ENCODE data around the gene CCDC178. TPM values are rescaled to one million over a fixed set of nuclear protein-coding genes. Genes with fewer than 3 reads are reported as not detected.
A peak's percentile ranks its signal among the peaks of the same experiment; 100 is the strongest.

Gene CCDC178, protein sequence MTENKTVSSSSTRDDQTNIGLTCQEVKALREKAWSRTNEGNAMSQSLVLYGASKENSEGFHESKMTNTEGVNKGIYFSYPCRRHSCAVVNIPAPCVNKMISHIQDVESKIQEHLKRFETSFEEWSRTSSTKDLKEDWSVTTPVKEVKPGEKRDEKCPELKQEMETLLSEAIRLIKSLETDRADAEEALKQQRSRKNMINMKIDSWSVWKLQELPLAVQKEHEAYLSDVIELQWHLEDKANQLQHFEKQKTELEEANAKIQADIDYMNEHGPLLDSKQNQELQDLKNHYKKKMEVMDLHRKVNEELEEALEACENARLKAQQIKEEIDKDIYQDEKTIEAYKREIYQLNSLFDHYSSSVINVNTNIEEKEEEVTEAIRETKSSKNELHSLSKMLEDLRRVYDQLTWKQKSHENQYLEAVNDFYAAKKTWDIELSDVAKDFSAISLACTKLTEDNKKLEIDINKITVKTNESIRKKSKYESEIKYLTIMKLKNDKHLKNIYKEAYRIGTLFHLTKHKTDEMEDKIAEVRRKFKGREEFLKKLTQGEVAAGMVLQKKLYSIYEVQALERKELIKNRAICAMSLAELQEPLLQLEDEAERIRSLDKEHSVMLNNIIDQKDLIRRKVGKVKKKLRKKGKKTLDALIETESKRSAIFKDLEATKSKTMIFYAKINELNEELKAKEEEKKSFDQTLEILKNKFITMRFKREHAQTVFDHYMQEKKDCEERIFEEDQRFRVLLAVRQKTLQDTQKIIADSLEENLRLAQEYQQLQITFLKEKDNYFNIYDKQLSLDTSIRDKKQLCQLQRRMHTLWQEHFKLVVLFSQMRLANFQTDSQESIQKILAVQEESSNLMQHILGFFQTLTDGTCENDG
- total RNA-seq, result 1 to 10 TPM in 1 of 4 donors, under 1 TPM in 1, not detected in 2; 0.39 to 1.4 TPM

- no peak for TF ChIP-seq POLR2A (IDR thresholded peaks at IDR 0.05)
- intact Hi-C loops (cut with DNase I; ENCODE audit: low total_unique reads), result no loop called here
- 3 to 5% methylated on average over 50 of the region's 77 CpGs for WGBS, 2 donors
- DNase-seq (ENCODE audit: low spot score in 2 of 2), result peak in 1 of 2 donors; percentile 85
- H3K4me3 ChIP-seq (ENCODE audit: low read depth, poor library complexity, severe bottlenecking), result peak within 1 kb of the TSS; percentile 18
Observed at GRCh38 chr18:33440060-33441043, at the start of gene CCDC178. Gene CCDC178, minus strand, starts transcription at chr18:33440721. Its CDS starts 28,633 bp downstream, at chr18:33412088.

DNA sequence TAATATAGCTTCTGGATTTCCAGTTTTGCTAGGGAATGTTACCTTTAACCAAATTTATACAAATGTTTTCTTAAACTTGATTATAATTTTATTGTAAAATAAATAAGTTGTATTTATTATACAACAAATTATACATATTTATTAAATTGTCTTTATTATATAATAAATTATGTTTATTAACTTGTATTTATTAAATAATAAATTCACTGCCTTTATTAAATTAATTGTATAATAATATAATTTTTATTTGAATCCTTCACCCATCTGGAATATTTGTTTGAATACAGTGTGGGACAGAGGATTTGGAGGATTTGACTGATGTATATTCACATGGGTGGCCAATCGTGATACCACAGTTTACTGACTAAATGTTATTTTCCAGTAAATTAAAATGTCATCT lies 43.4 kb upstream of the CCDC178 start:
- WGBS, 2 donors, result 80 to 90% methylated on average over 1 of the region's 1 CpG
- TF ChIP-seq POLR2A (IDR thresholded peaks at IDR 0.05), result no peak
- TF ChIP-seq, protein P1, sequence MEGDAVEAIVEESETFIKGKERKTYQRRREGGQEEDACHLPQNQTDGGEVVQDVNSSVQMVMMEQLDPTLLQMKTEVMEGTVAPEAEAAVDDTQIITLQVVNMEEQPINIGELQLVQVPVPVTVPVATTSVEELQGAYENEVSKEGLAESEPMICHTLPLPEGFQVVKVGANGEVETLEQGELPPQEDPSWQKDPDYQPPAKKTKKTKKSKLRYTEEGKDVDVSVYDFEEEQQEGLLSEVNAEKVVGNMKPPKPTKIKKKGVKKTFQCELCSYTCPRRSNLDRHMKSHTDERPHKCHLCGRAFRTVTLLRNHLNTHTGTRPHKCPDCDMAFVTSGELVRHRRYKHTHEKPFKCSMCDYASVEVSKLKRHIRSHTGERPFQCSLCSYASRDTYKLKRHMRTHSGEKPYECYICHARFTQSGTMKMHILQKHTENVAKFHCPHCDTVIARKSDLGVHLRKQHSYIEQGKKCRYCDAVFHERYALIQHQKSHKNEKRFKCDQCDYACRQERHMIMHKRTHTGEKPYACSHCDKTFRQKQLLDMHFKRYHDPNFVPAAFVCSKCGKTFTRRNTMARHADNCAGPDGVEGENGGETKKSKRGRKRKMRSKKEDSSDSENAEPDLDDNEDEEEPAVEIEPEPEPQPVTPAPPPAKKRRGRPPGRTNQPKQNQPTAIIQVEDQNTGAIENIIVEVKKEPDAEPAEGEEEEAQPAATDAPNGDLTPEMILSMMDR (IDR thresholded peaks at IDR 0.05), result no peak
- intact Hi-C loops (cut with DNase I; ENCODE audit: low total_unique reads), result no loop called here
- DNase-seq (ENCODE audit: low spot score in 2 of 2), result no peak
- no peak overlapping the region for H3K4me3 ChIP-seq (ENCODE audit: low read depth, poor library complexity, severe bottlenecking)

GRCh38 chr18:33472509-33472908 lies 32.0 kb upstream of the CCDC178 start:
- intact Hi-C loops (cut with DNase I; ENCODE audit: low total_unique reads), result no loop called here
- TF ChIP-seq POLR2A (IDR thresholded peaks at IDR 0.05), result no peak
- TF ChIP-seq, protein P1 (IDR thresholded peaks at IDR 0.05), result no peak
- 29 to 37% methylated on average over 3 of the region's 3 CpGs for WGBS, 2 donors
- no peak for DNase-seq (ENCODE audit: low spot score in 2 of 2)
- H3K4me3 ChIP-seq (ENCODE audit: low read depth, poor library complexity, severe bottlenecking), result no peak overlapping the region

DNA sequence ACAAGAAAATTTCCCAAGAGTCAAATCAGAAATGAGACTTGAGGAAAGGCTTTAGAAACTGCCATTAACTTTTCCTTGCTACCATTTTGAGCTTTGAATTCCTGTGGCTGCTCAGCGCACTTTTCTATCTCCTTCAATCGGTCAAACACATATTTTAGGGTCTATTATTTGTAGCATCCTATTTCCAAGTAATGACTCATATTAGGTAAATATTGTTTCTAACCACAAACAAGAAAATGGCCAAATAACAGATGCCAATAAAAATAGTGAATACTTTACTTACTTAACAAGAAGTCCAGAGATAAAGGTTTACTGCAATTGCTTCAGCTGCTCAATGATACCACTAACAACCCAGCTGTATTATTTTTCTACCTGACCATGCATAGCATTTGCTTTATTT lies 29.7 kb upstream of the CCDC178 start:
- H3K4me3 ChIP-seq (ENCODE audit: low read depth, poor library complexity, severe bottlenecking), result no peak overlapping the region
- intact Hi-C loops (cut with DNase I; ENCODE audit: low total_unique reads), result no loop called here
- TF ChIP-seq, protein P1 (IDR thresholded peaks at IDR 0.05), result no peak
- no peak for TF ChIP-seq POLR2A (IDR thresholded peaks at IDR 0.05)
- DNase-seq (ENCODE audit: low spot score in 2 of 2), result no peak
- WGBS, 2 donors, result 86 to 90% methylated on average over 2 of the region's 2 CpGs

DNA sequence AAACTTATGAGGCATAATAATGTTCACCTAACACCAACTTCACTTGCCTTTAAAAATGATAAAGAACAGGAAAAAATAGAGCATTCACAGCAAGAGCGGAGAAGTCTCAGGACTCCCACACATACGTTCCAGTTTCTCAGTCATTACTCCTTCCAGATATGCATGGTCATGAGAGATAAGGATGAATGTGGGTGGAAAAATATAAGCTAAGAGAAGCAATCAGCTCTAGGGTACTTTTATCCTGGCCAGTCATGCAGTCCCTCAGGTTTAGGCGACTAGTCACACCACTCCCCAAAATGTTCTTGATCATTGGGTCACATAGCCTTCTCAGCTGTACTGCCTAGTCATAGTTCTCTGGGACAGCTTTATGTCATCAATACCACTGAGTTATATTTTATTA lies 29.2 kb upstream of the CCDC178 start:
- 78 to 88% methylated on average over 3 of the region's 3 CpGs for WGBS, 2 donors
- DNase-seq (ENCODE audit: low spot score in 2 of 2), result no peak
- intact Hi-C loops (cut with DNase I; ENCODE audit: low total_unique reads), result no loop called here

More for the DNA sequence above, 29.2 kb upstream of the CCDC178 start:
- TF ChIP-seq, protein P1 (IDR thresholded peaks at IDR 0.05), result no peak
- no peak for TF ChIP-seq POLR2A (IDR thresholded peaks at IDR 0.05)
- H3K4me3 ChIP-seq (ENCODE audit: low read depth, poor library complexity, severe bottlenecking), result no peak overlapping the region

Data from lower leg skin (tissue), 4 donors.